SK-N-SH (cell line): ENCODE results near the gene SF3B4. TPM values are rescaled to one million over a fixed set of nuclear protein-coding genes. Genes with fewer than 3 reads are reported as not detected.

Source experiments
- CTCF ChIA-PET: fragments of 300-600, 350-600 bp; formaldehyde crosslinking; extraction: SDS; loops from one replicate; lab custom pipeline; 2021; lab: Yijun Ruan, JAX
- POLR2A ChIA-PET: fragments of 350-600 bp; sonication (Branson Sonifier 250); formaldehyde crosslinking; extraction: SDS; loops from one replicate; lab custom pipeline; 2020; ENCODE audit warnings: antibody characterized with exemption, inconsistent platforms; lab: Yijun Ruan, JAX
- DNase-seq: peaks from one replicate; pipeline ENCODE4 v3.0.0; 2012
- H2AFZ ChIP-seq: fragments of 200-600 bp; sonication (generic); 2 replicates; pipeline ENCODE4 v1.8.1; 2016; ENCODE audit warnings: antibody characterized with exemption, mild to moderate bottlenecking, low read depth
- H3F3A ChIP-seq: fragments of 200-600 bp; sonication (generic); replicated peaks from 2 replicates; pipeline ENCODE3; 2016; ENCODE audit warnings: antibody characterized with exemption, mild to moderate bottlenecking; ENCODE audit not compliant: insufficient read depth
- H3K27ac ChIP-seq, 2 experiments: fragments of 200-500 bp in 1 of 2; fragments of 200-600 bp in 1 of 2; sonication (Bioruptor generic) in 1 of 2; sonication (generic), shearing (Covaris generic) in 1 of 2; 2 replicates each; pipeline versions ENCODE4 v1.5.1 to v1.6.1; 2014 to 2016; ENCODE audit warnings: low read depth in 2 of 2, inconsistent platforms in 1 of 2, low read length in 1 of 2, mild to moderate bottlenecking in 1 of 2, mixed read lengths in 1 of 2
- H3K27me3 ChIP-seq: fragments of 200-600 bp; sonication (generic), shearing (Covaris generic); 2 replicates; pipeline ENCODE4 v1.6.1; 2016; ENCODE audit warnings: mixed run types; ENCODE audit not compliant: insufficient read depth
- H3K36me3 ChIP-seq, 2 experiments: fragments of 200-500 bp in 1 of 2; fragments of 200-600 bp in 1 of 2; sonication (Bioruptor generic) in 1 of 2; sonication (generic) in 1 of 2; replicated peaks in 1 of 2; 2 replicates each; pipeline versions ENCODE3 to v1.5.1; 2014 to 2016; ENCODE audit warnings: low read length in 1 of 2, mild to moderate bottlenecking in 1 of 2; ENCODE audit not compliant: insufficient read depth in 2 of 2, control insufficient read depth in 1 of 2
- H3K4me1 ChIP-seq, 2 experiments: fragments of 200-500 bp in 1 of 2; fragments of 200-600 bp in 1 of 2; sonication (Bioruptor generic) in 1 of 2; sonication (generic), shearing (Covaris generic) in 1 of 2; 2 replicates each; pipeline versions ENCODE4 v1.5.1 to v1.6.1; 2014 to 2016; ENCODE audit warnings: low read depth in 1 of 2, low read length in 1 of 2, mixed run types in 1 of 2; ENCODE audit not compliant: insufficient read depth in 2 of 2, control insufficient read depth in 1 of 2
- H3K4me2 ChIP-seq: fragments of 200-600 bp; sonication (generic), shearing (Covaris generic); 2 replicates; pipeline ENCODE4 v1.6.1; 2017; ENCODE audit warnings: mixed run types
- H3K4me3 ChIP-seq, 2 experiments: fragments of 200-500 bp in 1 of 2; fragments of 200-600 bp in 1 of 2; sonication (Bioruptor generic) in 1 of 2; sonication (generic), shearing (Covaris generic) in 1 of 2; 2 replicates each; pipeline versions ENCODE4 v1.5.1 to v1.8.1; 2014 to 2016; ENCODE audit warnings: low read depth in 2 of 2, inconsistent platforms in 1 of 2, low read length in 1 of 2, mild to moderate bottlenecking in 1 of 2, mixed read lengths in 1 of 2, moderate library complexity in 1 of 2
- H3K79me2 ChIP-seq: fragments of 200-600 bp; sonication (generic); 2 replicates; pipeline ENCODE4 v1.8.1; 2017; ENCODE audit warnings: mild to moderate bottlenecking; ENCODE audit not compliant: insufficient read depth
- H3K9ac ChIP-seq: fragments of 200-600 bp; sonication (generic); 2 replicates; pipeline ENCODE4 v1.6.1; 2017; ENCODE audit warnings: mixed run types
- H3K9me2 ChIP-seq: fragments of 200-600 bp; sonication (generic); 2 replicates; pipeline ENCODE4 v1.6.1; 2017; ENCODE audit warnings: mixed run types
- H3K9me3 ChIP-seq: fragments of 200-600 bp; sonication (generic); 2 replicates; pipeline ENCODE4 v1.6.1; 2017; ENCODE audit warnings: mixed run types, mild to moderate bottlenecking, moderate library complexity
- H4K20me1 ChIP-seq: fragments of 200-600 bp; sonication (generic); 2 replicates; pipeline ENCODE4 v1.6.1; 2017; ENCODE audit warnings: mild to moderate bottlenecking, mixed run types; ENCODE audit not compliant: insufficient read depth
- CHD2 ChIP-seq: fragments of 150-350 bp; IDR thresholded peaks from 2 replicates; pipeline ENCODE4 v1.6.1; 2018; ENCODE audit warnings: low read length; ENCODE audit not compliant: partially characterized antibody
- ELF1 ChIP-seq: IDR thresholded peaks from 2 replicates; pipeline ENCODE4 v1.4.0; 2012
- EZH2phosphoT487 ChIP-seq: fragments of 200-600 bp; sonication (generic); IDR thresholded peaks from 2 replicates; pipeline ENCODE4 v1.6.1; 2017; ENCODE audit warnings: low read depth, mixed run types, mild to moderate bottlenecking, antibody characterized with exemption, moderate library complexity, borderline replicate concordance
- FOSL2 ChIP-seq: IDR thresholded peaks from 2 replicates; pipeline ENCODE4 v1.4.0; 2012; ENCODE audit warnings: low read depth, mild to moderate bottlenecking, moderate library complexity, borderline replicate concordance
- GABPA ChIP-seq: IDR thresholded peaks from 2 replicates; pipeline ENCODE4 v1.4.0; 2012; ENCODE audit warnings: low read depth, mild to moderate bottlenecking
- MXI1 ChIP-seq: IDR thresholded peaks from 2 replicates; pipeline ENCODE4 v1.6.1; 2012; ENCODE audit warnings: mild to moderate bottlenecking, low read depth, low read length, improper control_type of control experiment
- NFIC ChIP-seq: IDR thresholded peaks from 2 replicates; pipeline ENCODE4 v1.4.0; 2012; ENCODE audit warnings: borderline replicate concordance
- NRF1 ChIP-seq: IDR thresholded peaks from 2 replicates; pipeline ENCODE4 v1.6.1; 2012; ENCODE audit warnings: low read depth, mild to moderate bottlenecking, low read length
- POLR2AphosphoS5 ChIP-seq: IDR thresholded peaks from 2 replicates; pipeline ENCODE4 v1.6.1; 2012; ENCODE audit warnings: low read depth, low read length
- RAD21 ChIP-seq: IDR thresholded peaks from 2 replicates; pipeline ENCODE4 v1.6.1; 2012; ENCODE audit warnings: mild to moderate bottlenecking, low read length
- RCOR1 ChIP-seq: fragments of 150-350 bp; IDR thresholded peaks from 2 replicates; pipeline ENCODE4 v1.6.1; 2017; ENCODE audit warnings: antibody characterized with exemption, low read length
- RFX5 ChIP-seq: IDR thresholded peaks from 2 replicates; pipeline ENCODE4 v1.6.1; 2012; ENCODE audit warnings: mild to moderate bottlenecking, improper control_type of control experiment, low read length
- SIN3A ChIP-seq: IDR thresholded peaks from 2 replicates; pipeline ENCODE4 v1.6.1; 2012; ENCODE audit warnings: low read depth, mild to moderate bottlenecking, low read length, moderate library complexity, borderline replicate concordance
- TAF1 ChIP-seq: IDR thresholded peaks from 2 replicates; pipeline ENCODE4 v1.6.1; 2012; ENCODE audit warnings: low read depth, mild to moderate bottlenecking, low read length, moderate library complexity, borderline replicate concordance
- TCF12 ChIP-seq: IDR thresholded peaks from 2 replicates; pipeline ENCODE4 v1.4.0; 2012
- YY1 ChIP-seq: IDR thresholded peaks from 2 replicates; pipeline ENCODE4 v1.4.0; 2012; ENCODE audit warnings: low read depth, mild to moderate bottlenecking
- WGBS: methylation state at CpG from one replicate; pipeline ENCODE4 v1.1.6; 2017; ENCODE audit warnings: low lambda C conversion rate; 5-methylcytosine and 5-hydroxymethylcytosine counted together
- polyA plus RNA-seq, 3 experiments: library from polyadenylated mRNA; depleted of rRNA; stranded (reverse); fragments of >200 nt; gene quantifications; 2 replicates each; pipeline ENCODE4 v1.2.3, GENCODE V29; 2012
- TF ChIP-seq, protein P1 (sequence below): IDR thresholded peaks from 2 replicates; pipeline ENCODE4 v1.4.0; 2012; ENCODE audit warnings: low read depth, borderline replicate concordance
- TF ChIP-seq, protein P2 (sequence below): IDR thresholded peaks from 2 replicates; pipeline ENCODE4 v1.4.0; 2012; ENCODE audit warnings: low read depth
- TF ChIP-seq, protein P3 (sequence below): fragments of 200-600 bp; sonication (generic); IDR thresholded peaks from 2 replicates; pipeline ENCODE4 v1.6.1; 2017; ENCODE audit warnings: antibody characterized with exemption, mild to moderate bottlenecking, moderate library complexity
- TF ChIP-seq, protein P4 (sequence below): IDR thresholded peaks from 2 replicates; pipeline ENCODE4 v1.6.1; 2012; ENCODE audit warnings: mild to moderate bottlenecking, low read depth, low read length, moderate library complexity
- TF ChIP-seq, protein P5 (sequence below): IDR thresholded peaks from 2 replicates; pipeline ENCODE4 v1.4.0; 2012; ENCODE audit warnings: low read depth, borderline replicate concordance
- TF ChIP-seq, protein P6 (sequence below): fragments of 150-350 bp; IDR thresholded peaks from 2 replicates; pipeline ENCODE4 v1.6.1; 2017; ENCODE audit warnings: antibody characterized with exemption, low read length, low read depth, borderline replicate concordance

The SF3B4 gene
- polyA plus RNA-seq, 1 of the 3 experiments (the other 2 are of a cell fraction): 54.3 TPM

DNA sequence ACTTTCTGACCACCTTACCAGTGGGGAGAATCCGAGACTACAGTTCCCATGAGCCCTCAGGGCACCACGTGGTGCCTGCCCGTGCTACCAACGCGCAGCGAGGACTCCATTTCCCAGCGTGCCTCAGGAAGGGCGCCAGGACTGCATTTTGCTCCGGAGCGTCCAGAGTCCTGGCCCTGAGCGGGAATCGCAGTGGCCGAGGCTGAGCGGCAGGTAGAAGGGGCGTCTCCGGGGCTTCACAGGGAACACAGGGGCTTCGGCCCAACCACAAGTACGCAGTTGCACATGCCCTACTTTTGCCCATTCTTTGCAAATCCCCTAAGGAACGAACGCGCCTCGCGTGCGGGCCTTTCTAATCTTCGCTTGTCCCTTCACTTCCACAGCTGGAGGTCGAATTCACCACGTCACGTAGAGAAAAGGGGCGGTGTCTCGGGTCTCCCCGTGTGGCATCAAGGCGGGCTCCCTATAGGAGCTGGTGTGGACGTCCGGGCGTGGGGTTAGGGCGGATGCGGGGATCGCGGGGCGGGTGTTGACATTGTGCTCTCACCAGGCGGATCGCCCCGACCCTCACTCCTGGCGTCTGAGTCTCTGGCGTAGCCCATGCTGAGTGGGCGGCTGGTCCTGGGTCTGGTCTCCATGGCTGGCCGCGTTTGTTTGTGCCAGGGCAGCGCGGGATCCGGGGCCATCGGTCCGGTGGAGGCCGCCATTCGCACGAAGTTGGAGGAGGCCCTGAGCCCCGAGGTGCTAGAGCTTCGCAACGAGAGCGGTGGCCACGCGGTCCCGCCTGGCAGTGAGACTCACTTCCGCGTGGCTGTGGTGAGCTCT is 27.9 kb downstream of the SF3B4 start, which contains the start of gene BOLA1:
Gene BOLA1 (plus strand): TSS at position 109 of the 825 bp plus-strand sequence. CDS start 492 bp downstream, at position 601.
- Histone ChIP-seq H3K4me3 (peak within 1 kb of the TSS; percentile 57 to 68), H3K27ac (peak within 1 kb of the TSS; percentile 67 to 94), H3K79me2 (no peaks in the 10 kb centered on the region), H4K20me1 (no peaks in the 10 kb centered on the region), H3K4me2 (peak within 1 kb of the TSS; percentile 81), H3K9me2 (no peaks in the 10 kb centered on the region), H3K36me3 (no peaks in the 10 kb centered on the region), H3K9me3 (no peaks in the 10 kb centered on the region), H3K4me1 (peaks cover 0 to 16% of the 10 kb centered on the region in 2 experiments; a peak in 1 of 4 replicates), H3K27me3 (no peaks in the 10 kb centered on the region), H3K9ac (peak within 1 kb of the TSS; percentile 68; the same call in 1 of the 2 replicates), H3F3A (peaks cover 6% of the 10 kb centered on the region), H2AFZ (peak within 1 kb of the TSS; percentile 86)
- ChIA-PET POLR2A (interaction anchor here (0.9 to 2.5 kb wide), 5 partner anchors 11 to 168 kb away, joined by 3 to 34 read pairs (median 3); partner anchors contain the start of gene VPS45), CTCF (interaction anchor here (1.1 to 1.4 kb wide), 3 partner anchors 11 to 288 kb away, joined by 3 to 8 read pairs (median 6); no protein-coding TSS in a partner anchor)
- DNase-seq: peak; percentile 91
- TF ChIP-seq RFX5 (no peak), POLR2AphosphoS5 (peak; percentile 70), TAF1 (0 out of 2 replicates have a peak, but pooled peaks have one; percentile 23), RAD21 (no peak), YY1 (peak; percentile 71; the same call in 1 of the 2 replicates), FOSL2 (no peak), NFIC (no peak), MXI1 (peak; percentile 50), GABPA (peak; percentile 70), EZH2phosphoT487 (no peak), ELF1 (peak; percentile 52), RCOR1 (peak; percentile 15; the same call in 1 of the 2 replicates), SIN3A (peak; percentile 15; the same call in 1 of the 2 replicates), NRF1 (peak; percentile 53; the same call in 1 of the 2 replicates), CHD2 (peak; percentile 88), TCF12 (no peak)
- TF ChIP-seq, protein P1, sequence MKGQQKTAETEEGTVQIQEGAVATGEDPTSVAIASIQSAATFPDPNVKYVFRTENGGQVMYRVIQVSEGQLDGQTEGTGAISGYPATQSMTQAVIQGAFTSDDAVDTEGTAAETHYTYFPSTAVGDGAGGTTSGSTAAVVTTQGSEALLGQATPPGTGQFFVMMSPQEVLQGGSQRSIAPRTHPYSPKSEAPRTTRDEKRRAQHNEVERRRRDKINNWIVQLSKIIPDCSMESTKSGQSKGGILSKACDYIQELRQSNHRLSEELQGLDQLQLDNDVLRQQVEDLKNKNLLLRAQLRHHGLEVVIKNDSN: peak; percentile 99
- TF ChIP-seq, protein P2, sequence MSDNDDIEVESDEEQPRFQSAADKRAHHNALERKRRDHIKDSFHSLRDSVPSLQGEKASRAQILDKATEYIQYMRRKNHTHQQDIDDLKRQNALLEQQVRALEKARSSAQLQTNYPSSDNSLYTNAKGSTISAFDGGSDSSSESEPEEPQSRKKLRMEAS: peak; percentile 87
- TF ChIP-seq, protein P3, sequence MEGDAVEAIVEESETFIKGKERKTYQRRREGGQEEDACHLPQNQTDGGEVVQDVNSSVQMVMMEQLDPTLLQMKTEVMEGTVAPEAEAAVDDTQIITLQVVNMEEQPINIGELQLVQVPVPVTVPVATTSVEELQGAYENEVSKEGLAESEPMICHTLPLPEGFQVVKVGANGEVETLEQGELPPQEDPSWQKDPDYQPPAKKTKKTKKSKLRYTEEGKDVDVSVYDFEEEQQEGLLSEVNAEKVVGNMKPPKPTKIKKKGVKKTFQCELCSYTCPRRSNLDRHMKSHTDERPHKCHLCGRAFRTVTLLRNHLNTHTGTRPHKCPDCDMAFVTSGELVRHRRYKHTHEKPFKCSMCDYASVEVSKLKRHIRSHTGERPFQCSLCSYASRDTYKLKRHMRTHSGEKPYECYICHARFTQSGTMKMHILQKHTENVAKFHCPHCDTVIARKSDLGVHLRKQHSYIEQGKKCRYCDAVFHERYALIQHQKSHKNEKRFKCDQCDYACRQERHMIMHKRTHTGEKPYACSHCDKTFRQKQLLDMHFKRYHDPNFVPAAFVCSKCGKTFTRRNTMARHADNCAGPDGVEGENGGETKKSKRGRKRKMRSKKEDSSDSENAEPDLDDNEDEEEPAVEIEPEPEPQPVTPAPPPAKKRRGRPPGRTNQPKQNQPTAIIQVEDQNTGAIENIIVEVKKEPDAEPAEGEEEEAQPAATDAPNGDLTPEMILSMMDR: no peak
- TF ChIP-seq, protein P4, sequence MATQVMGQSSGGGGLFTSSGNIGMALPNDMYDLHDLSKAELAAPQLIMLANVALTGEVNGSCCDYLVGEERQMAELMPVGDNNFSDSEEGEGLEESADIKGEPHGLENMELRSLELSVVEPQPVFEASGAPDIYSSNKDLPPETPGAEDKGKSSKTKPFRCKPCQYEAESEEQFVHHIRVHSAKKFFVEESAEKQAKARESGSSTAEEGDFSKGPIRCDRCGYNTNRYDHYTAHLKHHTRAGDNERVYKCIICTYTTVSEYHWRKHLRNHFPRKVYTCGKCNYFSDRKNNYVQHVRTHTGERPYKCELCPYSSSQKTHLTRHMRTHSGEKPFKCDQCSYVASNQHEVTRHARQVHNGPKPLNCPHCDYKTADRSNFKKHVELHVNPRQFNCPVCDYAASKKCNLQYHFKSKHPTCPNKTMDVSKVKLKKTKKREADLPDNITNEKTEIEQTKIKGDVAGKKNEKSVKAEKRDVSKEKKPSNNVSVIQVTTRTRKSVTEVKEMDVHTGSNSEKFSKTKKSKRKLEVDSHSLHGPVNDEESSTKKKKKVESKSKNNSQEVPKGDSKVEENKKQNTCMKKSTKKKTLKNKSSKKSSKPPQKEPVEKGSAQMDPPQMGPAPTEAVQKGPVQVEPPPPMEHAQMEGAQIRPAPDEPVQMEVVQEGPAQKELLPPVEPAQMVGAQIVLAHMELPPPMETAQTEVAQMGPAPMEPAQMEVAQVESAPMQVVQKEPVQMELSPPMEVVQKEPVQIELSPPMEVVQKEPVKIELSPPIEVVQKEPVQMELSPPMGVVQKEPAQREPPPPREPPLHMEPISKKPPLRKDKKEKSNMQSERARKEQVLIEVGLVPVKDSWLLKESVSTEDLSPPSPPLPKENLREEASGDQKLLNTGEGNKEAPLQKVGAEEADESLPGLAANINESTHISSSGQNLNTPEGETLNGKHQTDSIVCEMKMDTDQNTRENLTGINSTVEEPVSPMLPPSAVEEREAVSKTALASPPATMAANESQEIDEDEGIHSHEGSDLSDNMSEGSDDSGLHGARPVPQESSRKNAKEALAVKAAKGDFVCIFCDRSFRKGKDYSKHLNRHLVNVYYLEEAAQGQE: no peak
- TF ChIP-seq, protein P5, sequence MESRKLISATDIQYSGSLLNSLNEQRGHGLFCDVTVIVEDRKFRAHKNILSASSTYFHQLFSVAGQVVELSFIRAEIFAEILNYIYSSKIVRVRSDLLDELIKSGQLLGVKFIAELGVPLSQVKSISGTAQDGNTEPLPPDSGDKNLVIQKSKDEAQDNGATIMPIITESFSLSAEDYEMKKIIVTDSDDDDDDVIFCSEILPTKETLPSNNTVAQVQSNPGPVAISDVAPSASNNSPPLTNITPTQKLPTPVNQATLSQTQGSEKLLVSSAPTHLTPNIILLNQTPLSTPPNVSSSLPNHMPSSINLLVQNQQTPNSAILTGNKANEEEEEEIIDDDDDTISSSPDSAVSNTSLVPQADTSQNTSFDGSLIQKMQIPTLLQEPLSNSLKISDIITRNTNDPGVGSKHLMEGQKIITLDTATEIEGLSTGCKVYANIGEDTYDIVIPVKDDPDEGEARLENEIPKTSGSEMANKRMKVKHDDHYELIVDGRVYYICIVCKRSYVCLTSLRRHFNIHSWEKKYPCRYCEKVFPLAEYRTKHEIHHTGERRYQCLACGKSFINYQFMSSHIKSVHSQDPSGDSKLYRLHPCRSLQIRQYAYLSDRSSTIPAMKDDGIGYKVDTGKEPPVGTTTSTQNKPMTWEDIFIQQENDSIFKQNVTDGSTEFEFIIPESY: peak; percentile 68; the same call in 1 of the 2 replicates
- TF ChIP-seq, protein P6, sequence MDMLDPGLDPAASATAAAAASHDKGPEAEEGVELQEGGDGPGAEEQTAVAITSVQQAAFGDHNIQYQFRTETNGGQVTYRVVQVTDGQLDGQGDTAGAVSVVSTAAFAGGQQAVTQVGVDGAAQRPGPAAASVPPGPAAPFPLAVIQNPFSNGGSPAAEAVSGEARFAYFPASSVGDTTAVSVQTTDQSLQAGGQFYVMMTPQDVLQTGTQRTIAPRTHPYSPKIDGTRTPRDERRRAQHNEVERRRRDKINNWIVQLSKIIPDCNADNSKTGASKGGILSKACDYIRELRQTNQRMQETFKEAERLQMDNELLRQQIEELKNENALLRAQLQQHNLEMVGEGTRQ: peak; percentile 93
- 2% methylated on average over 32 of the region's 65 CpGs for WGBS
